ENCODE measurements around the gene P2RX1.
"Not testable (repeated sequence)": the region's sequence is repeated elsewhere in the genome, so short reads cannot be mapped to it uniquely, and the experiment has no call there.

P2RX1 gene

DNA sequence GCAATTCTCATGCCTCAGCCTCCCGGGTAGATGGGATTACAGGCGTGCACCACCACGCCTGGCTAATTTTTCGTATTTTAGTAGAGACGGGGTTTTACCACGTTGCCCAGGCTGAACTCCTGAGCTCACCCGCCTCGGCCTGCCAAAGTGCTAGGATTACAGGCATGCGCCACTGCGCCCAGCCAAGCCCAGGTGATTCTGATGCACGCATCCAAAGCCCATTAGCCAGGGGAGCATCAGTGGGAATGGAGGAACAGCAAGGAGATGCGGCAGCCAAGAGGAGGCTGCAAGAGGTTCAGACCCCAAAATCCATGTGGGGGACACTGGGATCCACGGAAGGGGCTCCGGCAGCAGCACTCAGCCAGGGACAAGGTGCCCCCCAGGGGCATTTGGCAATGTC lies 35.9 kb upstream of the P2RX1 start:
- no peak for TF ChIP-seq CTCF (IDR thresholded peaks at IDR 0.05; ENCODE audit: borderline replicate concordance, control extremely low read depth, extremely low read depth, insufficient read depth, missing control alignments)
- no peak for DNase-seq (ENCODE audit: low spot score)
- in situ Hi-C loops (cut with MboI; ENCODE audit: low sequenced_read_pairs, unreplicated experiment) = no loop called here

GRCh38 chr17:3951420-3951819 lies 35.2 kb upstream of the P2RX1 start:
- no peak for DNase-seq (ENCODE audit: low spot score)
- in situ Hi-C loops (cut with MboI; ENCODE audit: low sequenced_read_pairs, unreplicated experiment) = no loop called here
- no peak for TF ChIP-seq CTCF (IDR thresholded peaks at IDR 0.05; ENCODE audit: borderline replicate concordance, control extremely low read depth, extremely low read depth, insufficient read depth, missing control alignments)

- in situ Hi-C loops (cut with MboI; ENCODE audit: low sequenced_read_pairs, unreplicated experiment) = no loop called here
- no peak for DNase-seq (ENCODE audit: low spot score)
- TF ChIP-seq CTCF (IDR thresholded peaks at IDR 0.05; ENCODE audit: borderline replicate concordance, control extremely low read depth, extremely low read depth, insufficient read depth, missing control alignments) = no peak
These were observed 34.7 kb upstream of the P2RX1 start for GRCh38 chr17:3951003-3951402.

- in situ Hi-C loops (cut with MboI; ENCODE audit: low sequenced_read_pairs, unreplicated experiment) = no loop called here
- no peak for TF ChIP-seq CTCF (IDR thresholded peaks at IDR 0.05; ENCODE audit: borderline replicate concordance, control extremely low read depth, extremely low read depth, insufficient read depth, missing control alignments)
- no peak for DNase-seq (ENCODE audit: low spot score)
These were observed 34.3 kb upstream of the P2RX1 start for GRCh38 chr17:3950584-3950983.

GRCh38 chr17:3949418-3949817 lies 33.2 kb upstream of the P2RX1 start:
- in situ Hi-C loops (cut with MboI; ENCODE audit: low sequenced_read_pairs, unreplicated experiment) = no loop called here
- DNase-seq (ENCODE audit: low spot score) = no peak
- no peak for TF ChIP-seq CTCF (IDR thresholded peaks at IDR 0.05; ENCODE audit: borderline replicate concordance, control extremely low read depth, extremely low read depth, insufficient read depth, missing control alignments)

- DNase-seq (ENCODE audit: low spot score); in situ Hi-C loops (cut with MboI; ENCODE audit: low sequenced_read_pairs, unreplicated experiment): not testable (repeated sequence)
These were observed 32.3 kb upstream of the P2RX1 start for GRCh38 chr17:3948551-3948950.

DNA sequence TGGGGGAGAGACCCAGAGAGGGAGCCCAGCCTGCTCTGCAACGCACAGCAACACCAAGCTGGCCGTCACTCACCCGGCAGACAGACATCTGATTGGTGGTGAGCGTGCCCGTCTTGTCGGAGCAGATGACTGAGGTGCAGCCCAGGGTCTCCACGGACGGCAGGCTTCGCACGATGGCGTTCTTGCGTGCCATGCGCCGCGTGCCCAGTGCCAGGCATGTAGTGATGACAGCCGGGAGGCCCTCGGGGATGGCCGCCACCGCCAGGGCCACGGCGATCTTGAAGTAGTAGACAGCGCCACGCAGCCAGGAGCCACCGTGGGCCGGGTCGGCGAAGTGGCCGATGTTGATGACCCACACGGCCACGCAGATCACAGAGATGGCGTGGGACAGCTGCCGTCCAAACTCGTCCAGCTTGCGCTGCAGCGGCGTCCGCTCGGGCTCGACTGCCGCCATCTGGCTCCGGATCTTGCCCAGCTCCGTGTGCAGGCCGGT lies 31.1 kb upstream of the P2RX1 start:
- TF ChIP-seq CTCF (IDR thresholded peaks at IDR 0.05; ENCODE audit: borderline replicate concordance, control extremely low read depth, extremely low read depth, insufficient read depth, missing control alignments) = no peak
- no peak for DNase-seq (ENCODE audit: low spot score)
- in situ Hi-C loops (cut with MboI; ENCODE audit: low sequenced_read_pairs, unreplicated experiment) = no loop called here
